HG02981 (cell line): ENCODE measurements around the gene FHL1.

Source experiments
- ATAC-seq: cut with Tn5 transposase; IDR thresholded peaks from one replicate; pipeline ENCODE4 v1.9.1; 2021; ENCODE audit warnings: mild to moderate bottlenecking, moderate library complexity; ENCODE audit not compliant: unreplicated experiment

The FHL1 gene

DNA sequence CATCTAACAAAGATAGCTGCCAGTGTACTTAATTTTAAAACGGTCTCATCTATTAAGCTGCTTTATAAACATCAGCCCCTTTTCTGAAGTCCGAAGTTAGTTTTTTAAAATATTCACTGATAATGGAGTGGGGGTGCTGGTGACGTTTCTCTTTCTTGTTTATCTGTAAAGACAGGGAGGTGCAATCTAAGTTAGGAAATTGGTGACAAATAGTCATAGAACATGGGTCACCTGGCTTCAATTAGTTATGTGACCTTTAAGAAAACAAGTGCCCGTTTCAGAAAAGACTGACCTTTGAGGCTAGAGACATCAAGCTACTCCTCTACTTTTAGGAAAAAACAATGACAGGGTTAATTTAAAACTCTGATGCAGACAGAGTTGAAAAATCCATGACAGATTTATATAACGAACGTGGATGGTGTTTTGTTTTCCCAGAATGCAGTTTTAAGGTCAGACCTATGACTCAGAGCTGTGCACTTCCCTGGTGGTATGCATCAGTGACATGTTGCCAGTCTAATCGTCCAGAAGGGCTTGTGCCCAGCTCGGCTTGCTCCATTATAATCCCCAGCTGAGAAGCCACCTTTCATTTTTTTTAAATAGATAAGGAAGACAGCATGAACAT, 38.2 kb downstream of the FHL1 start:
- ATAC-seq: no peak

DNA sequence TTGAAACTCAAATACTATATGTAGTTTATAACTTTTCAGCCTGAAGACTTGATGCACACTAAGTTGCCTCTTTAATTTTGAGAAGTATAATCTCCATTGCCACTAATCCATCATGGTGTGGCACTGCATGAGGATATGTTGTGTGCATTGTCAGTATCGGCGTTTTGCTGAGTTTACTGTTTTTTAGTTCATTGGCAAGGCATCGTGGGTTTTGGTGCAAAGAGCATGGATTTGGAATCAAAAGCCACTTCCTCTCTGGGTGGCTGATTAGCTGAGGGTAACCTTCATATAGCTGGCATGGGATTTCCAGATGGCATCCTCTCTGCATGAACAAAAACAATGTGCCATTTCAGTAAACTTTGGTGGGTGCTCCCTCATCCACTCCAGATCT, 38.7 kb downstream of the FHL1 start:
- ATAC-seq: no peak

DNA sequence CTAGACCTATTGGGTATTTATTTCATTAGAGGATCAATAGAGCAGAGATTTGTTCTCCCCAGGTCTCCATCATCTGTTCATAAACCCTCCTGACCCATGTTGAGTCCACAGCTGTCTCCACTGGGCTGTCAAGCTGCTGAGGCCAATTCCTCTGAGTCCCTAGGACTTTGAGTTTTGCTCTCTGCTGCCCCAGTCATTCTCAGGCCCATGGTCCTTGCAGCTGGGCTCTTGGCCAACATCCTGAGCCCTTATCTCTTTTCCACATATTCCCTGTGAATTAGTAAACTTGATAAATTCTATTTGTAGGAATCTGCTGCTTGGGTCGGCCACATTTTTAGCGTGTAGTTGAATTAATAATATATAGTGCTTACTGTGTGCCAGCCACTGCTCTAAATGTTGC, 41.9 kb downstream of the FHL1 start:
- ATAC-seq: no peak

DNA sequence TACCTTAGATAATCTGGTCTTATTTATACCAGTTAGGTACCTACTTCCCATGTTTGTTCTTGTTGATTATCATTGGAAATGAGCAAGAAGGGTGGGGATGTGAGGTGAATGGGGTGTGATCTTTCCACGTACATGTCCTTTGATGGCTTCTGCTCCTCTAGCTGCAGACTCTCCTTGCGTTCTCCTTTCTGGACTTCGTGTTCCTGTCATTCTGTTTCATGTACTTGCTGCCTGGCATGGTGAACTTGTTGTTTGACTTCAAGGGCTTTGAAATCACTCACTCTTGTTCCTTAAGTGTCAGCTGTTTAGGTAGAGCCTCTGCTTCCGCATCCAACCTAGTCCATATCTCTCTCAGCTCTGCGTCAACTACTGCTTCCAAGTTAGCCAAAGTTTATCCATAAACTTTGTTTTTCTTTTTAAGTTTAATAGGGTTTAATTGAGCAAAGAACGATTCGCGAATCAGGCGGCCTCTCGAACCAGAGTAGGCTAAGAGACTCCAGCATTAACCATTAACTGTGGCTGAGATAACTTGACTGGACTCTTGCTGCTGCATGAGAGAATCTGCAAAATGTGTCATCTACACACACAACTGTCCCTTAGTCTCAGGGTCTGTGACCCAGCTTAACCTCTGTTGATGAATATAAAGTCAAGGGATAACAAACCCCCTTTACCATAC, 42.8 kb downstream of the FHL1 start:
- ATAC-seq: no peak

DNA sequence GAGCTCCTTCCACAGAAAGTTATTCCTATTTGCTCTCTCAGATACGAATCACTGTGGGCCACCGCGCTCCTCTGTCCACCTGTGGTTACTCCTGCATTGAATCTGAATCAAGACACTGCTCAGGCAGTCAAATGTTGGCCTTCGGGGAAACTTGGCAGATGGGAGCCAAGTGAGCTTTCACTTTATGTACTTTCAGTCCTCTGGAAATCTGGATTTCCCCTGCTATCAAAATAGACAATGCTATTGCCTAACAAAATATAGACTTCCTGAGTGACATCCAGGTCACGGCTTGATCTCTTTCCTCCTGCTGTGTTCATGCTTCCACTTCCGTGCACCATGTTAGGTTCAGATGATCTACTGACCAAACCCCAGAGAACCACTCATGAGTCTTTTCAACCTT, 43.8 kb downstream of the FHL1 start:
- ATAC-seq: no peak

DNA sequence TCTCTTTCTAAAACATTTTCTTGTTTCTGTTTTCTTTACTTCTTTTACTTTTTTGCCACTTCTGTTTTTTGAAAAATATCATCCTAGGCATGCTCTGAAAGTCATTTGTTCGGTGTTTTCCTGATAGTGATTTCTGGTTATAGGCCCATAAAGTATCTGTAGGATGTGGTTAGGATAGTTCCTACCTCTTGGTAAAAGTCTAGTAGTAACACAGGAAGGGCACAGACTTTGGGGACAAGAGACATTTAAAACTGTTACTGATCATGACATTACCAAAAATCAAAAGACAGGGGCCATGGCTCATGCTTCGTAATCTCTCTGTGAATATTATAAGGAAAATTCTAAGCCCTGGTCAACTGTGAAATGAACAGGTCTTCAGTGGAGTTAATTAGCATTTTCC, 44.8 kb downstream of the FHL1 start:
- ATAC-seq: no peak

DNA sequence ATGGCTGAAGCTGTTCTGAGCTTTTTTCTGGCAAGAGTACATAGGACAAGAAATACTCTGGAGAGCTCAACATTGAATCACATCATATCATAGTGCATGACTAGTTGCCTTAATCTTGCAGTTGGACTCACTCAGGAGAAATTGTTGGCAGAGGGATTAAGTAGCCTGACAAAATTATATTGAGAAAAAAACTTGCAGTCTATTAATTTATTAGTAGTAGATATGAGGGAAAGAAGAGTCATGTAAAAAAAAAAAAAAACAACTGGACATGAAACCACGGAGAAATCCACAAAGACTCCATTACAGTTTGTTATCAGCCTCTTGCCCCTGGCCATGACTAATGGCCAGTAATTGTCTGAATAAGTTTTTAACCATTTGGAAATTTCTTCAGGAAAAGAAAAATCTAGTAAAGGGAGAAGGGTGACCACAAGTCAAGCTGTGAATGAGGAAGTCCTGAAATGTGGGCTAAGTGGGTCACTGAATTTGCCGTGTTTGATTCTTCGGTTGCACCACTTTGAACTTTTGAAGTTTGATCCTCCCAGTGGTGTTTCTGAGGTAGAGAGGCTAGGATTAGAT, 45.6 kb downstream of the FHL1 start:
- ATAC-seq: no peak

DNA sequence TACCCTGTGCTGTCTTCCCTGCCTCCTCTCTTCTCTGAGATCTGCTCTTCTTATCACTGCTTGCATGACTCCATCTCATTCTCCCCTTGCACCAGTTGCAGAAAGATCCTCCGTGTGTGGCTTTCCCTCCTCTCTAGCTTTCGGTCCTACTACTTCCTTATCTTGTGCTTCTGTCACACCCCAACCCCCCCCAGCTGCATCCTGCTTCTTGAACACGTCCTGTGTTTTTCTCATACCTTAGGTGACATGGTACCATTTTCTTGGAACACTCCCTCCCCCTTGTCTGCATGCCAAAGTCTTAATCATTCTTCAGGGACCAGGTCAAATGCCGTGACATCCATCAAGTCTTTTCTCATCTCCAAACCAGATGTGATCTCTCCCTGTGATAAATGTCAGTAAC, 46.4 kb downstream of the FHL1 start:
- no peak for ATAC-seq

DNA sequence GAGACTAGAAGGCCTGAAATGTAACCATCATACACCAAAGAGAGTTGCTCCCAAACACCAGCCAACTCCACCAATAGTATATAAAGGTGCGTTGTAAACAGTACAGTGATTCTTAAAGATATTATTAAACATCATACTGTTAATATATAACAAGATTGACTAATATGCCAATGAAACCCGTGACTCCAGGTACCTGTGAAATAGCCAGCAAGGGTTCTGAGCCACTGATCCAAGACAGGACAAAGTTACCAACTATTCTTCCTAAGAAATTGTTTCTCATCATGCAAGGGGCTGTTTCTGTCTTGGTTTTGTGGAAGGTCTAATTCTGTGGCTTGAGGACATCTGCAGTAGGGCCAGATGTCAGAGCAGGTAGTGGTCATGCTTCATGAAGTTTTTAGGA, 47.2 kb downstream of the FHL1 start:
- no peak for ATAC-seq

DNA sequence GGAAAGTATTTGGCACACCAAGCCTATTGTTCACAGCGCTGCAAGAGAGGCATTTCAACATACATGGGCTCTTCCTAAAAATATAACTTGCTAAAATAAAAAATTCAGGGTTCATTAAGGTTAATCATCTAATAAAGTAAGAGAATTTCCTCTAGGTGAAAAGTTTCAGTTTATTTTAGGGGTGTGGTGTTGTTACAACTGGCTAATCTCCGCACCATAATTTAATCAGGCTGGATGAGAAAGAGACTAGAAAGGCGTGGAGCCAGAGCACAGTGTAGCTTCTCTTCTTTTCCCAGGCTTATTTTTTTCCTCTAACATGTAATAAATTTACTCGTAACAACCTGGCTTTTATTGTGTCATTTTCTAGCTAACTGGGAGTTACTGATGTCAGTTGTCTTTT, 47.9 kb downstream of the FHL1 start:
- no peak for ATAC-seq

DNA sequence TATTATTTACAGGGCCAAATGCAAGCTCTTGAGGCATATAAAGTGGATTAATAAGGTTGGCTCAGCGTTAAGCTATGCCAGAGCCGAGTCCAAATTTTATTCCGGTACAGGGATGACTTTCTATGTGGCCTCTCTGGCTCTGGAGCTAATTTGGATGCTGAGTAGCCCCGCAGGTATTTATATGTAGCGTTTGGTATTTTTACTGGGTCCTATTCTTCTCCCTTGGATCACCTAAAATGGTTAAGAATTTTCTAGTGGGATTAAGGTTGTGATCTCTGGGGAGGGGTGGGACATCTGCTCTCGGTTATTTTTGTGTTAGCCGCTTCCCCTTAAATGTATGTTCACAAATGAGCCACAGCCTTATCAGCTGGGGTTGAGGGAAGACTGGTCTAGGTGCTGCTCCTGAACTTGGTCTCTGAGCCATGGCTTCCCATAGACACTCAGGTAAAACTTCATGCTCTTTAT, 49.4 kb downstream of the FHL1 start:
- ATAC-seq: no peak

DNA sequence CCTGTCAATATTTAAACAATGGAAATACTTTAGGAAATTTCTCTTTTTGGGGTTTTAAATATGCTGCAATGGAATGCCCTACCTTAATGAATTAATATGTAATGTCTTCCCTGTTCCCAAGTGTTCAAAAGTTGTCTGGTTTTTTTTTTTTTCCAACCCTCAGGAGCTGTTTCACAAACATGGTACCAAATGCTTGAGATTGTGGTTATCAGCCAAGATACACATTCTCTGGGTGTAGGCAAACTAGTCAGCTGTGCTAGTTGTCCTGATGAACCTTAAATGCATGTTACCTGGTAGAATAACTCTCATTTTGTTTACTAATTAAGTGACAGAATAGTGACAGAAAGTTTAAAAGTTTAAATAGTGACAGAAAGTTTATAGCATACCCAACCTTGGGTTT, 50.7 kb downstream of the FHL1 start:
- no peak for ATAC-seq

DNA sequence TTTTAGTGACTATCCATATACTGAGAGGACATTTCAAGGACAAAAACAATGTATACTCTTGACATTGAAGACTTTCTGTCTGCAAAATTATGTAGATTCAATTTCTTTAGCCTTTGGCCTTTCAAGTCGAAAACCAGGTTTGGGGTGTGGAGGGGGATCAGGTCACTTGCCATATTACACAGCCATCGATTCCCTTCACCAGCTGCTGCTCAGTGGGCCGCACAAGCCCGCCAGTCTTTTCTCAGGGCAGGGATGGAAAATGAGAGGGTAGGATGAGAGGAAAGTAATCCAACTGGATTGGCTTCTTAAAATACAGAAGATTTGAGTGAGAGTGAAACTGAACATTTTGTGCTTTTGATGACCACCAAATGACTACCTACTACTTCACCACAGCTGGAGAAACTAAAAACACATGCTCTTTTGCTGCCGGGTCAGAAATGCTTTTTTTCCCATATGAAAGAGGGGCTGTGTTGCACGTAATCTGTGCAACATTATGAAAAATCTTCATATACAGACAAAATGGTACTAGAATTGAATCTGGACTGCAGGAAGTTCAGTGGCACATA, 51.4 kb downstream of the FHL1 start:
- ATAC-seq: no peak

DNA sequence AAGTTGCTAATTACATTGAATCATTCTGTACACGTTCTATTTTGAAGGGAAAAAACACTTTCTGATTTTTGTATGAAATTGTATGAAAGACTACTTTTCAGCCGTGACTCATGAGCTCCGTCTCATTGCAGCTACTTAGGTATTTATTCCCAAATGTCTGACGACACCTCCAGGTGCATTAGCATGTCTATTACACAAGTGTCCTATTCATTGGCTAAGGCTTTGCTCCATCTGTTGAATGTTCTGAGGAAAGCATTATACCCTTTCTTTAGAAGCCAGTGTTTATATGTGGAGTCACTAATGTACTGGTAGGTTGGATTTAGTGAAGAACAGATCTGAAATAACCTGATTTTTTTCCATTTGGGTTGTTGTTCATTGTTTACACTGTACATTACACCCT, 52.0 kb downstream of the FHL1 start:
- ATAC-seq: no peak

DNA sequence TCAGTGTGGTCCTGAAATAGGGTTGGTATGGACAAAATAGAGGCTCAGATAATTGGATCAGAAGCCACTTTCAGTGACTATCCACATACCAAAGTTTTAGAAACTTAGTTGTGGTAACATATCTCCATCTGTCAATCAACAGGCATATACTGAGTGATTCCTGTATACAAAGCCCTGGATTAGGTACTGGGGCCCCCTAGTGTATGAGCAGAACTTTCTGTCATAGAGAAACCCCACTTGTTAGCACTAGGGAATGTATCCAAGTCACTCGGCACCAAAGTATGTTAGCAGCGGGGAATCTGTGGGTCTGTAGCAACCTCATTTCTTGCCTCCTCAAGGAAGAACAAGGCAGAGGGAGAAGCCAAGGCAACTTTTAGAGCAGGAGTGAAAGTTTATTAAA, 53.1 kb downstream of the FHL1 start:
- no peak for ATAC-seq

DNA sequence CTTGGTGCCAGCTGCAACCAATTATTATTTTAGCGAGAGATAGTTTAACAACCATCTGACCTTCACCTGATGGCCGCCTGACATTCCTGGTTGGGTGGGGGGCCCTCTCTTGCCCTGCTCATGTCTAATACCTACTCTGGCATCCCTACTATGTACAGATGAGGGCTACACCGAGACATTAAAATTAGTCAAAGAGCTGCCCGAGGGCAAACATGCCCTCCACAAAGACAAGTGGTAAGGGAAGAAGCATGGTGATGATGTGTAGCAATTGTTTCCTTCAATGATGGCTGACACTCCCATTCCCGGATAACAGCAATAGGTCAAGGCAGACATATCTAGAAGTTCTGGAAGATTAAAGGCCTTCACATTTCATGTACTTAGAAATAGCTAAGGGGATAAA, 54.3 kb downstream of the FHL1 start:
- no peak for ATAC-seq

DNA sequence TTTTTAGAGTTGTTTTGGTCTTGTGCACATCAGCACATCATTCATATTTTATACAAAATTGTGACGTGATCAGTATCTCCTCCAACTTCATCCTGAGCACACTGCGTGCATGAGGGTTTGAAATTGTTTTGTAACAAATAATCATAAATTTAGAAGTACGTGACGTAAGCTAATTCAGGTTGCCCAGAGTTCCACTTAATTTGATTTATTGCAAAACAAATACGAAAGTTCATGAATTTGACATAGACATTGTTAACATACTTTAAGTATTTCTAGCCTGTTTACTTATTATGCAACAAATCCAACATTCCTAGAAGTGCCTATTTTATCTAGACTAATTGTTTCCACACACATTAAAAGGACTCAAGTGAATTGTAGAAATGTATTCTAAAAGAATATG, 55.6 kb downstream of the FHL1 start:
- no peak for ATAC-seq

DNA sequence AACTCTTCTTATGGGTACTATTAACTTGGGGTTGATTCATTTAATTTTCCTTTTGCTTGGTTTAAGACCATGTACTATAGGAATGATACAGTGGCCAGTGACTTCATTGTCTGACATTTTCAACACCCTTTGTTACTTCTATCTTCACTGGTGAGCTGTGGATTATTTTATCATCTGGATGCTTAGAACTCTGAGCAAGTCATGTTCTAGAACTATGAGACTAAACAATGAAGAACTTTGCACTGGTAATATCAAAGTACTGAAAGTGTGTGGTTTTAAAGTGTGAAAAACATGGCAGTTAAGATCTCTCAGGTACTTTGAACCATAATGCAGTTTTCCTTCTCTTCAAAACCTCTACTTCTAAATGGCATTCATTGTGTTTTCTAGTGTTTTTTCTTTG, 56.1 kb downstream of the FHL1 start:
- ATAC-seq: no peak

DNA sequence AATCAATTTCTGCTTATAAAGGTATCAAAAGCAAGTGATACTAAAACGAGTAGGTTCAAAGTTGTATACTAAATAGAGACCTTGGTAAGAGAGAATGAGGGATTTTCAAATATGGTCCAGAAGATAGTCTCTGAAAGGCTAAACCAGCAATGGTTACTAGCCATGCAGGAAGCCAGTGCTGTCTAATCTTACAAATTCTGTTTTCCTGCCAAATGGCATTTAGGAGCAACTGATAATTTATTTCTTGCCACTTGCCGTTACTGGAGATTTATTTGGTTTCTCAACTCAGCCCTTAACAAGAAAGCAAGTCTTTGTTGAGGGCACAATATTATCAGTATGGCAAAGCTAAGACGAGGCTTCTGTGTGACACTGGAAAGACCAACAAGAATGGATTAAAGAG, 56.6 kb downstream of the FHL1 start:
- no peak for ATAC-seq

DNA sequence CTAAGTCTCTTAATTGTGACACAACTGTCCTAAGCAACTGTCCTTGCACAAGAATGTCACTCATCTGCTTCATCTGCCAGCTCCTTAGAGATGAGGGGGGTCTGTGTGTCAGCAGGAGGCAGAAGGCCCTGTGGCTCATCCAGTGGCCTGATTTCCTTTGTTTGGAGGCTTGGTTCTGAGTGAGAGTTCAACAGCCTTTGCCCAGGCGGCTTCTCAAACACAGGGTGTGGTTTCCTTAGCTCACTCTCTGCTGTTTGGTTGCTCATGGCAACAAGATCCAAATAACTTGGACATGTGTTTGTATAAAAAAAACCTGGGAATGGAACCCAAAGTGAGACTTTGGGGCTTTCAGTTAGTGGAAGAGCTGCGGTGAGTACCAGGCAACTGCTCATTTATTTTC, 57.2 kb downstream of the FHL1 start:
- no peak for ATAC-seq

DNA sequence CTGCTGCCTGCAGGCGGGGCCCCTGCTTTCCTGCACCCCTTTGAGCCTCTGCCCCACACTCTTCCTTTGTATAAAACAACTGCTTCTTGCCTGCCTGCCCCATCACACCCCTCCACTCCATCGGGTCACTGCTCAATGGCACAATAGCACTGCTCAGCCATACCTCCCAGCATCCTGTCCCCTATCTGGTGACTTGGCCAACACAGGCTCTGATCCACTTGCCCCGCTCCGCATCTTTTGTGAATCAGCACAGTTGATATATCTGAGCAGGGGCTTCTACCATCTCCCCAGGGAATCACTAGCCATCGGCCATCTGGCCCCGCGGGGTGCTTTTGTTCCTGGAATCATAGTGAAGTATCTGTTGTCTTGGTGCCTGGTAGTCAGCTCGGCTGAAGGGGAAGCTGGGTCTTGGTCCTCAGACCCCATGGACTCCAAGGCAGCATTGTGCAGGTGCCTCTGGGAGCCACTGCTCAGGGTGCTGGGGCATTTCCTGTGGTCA, 58.6 kb downstream of the FHL1 start:
- ATAC-seq: no peak

DNA sequence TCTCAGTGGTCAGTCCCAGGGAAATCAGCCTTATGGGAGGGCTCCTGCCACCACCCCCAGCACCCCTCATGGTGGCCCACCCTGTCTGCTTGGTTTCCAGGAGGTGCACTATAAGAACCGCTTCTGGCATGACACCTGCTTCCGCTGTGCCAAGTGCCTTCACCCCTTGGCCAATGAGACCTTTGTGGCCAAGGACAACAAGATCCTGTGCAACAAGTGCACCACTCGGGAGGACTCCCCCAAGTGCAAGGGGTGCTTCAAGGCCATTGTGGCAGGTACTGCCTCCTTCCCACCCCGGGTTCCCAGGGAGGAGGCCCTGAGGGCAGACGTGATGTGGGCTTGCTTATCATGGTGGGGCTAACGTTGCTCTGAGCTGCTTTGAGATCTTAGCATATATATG, 59.6 kb downstream of the FHL1 start:
- ATAC-seq: no peak
